RCC 7860 (cell line): ENCODE measurements around the gene PPIE.
"Not testable (repeated sequence)": the region's sequence is repeated elsewhere in the genome, so short reads cannot be mapped to it uniquely, and the experiment has no call there.

Experiments
- DNase-seq: peaks from one replicate; pipeline ENCODE4 v3.0.0-alpha.2; 2015; ENCODE audit warnings: low spot score
- FAIRE-seq: peaks from 2 replicates; lab custom pipeline; 2012; peaks lifted over from hg19 to GRCh38; lab: Jason Lieb, UNC

The PPIE gene

DNA sequence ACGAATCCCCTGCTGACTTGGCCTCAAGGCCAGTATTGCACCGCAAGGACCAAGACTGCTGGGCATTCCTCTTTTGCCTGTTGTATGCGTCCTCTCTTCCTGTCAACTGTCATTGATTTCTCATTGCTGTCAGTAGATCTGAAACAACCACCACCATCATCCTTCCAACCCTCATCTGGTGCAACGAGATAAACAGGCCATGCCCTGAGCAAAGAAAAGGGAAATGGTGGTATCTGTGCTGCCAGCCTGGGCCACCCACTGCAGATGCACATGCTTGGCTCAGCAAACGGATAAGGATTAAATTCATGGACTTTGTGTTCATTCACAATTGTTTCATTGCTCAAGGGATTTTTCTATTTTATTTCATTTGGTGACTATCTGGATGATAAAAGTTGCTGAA, 18.8 kb downstream of the PPIE start:
- no peak for DNase-seq
- FAIRE-seq, result no peak

DNA sequence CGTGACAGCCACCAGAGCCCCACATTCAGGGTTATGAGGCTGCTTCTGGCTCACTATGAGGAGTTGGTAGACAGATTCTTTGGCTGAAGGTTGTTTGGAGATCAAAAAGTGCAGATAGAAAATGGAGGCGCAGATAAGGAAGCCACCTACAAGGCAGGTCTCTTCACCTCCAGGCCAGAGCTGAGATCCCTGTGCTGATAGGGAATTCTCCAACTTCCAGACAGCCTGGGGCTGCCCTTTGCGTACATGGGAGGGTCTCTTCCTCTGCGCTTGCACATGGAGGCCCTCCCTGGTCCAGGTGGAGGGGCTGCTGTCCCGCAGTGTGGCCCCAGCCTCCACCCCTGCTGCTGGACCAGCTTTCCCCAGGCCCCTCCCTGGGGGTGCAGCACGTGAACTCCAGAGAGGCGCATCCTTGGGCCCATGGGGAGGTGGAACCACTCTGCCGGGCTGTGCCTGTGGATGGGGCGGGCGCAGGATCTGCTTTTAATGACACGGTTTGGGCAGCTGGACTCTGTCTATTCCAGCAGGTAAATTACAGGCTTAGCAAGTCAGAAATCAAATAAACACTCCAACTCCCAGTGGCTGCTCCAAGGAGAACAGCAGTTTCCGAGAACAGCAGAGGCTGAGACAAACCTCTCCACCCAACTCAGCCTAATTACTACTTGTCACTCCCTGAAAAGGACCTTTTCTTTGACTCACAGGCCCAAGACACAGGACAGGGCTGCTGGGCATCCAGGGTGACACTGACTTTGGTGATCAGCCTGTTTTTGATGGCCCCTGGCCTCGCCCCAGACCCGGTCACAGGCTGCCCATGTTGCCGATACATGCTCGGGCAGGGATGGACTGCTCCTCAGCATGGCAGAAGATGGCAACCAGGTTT, 20.1 kb downstream of the PPIE start:
- FAIRE-seq, result no peak
- DNase-seq, result no peak

GRCh38 chr1:39759436-39759726, 20.7 kb downstream of the PPIE start:
- FAIRE-seq, result no peak
- no peak for DNase-seq

- DNase-seq (no peak), FAIRE-seq (no peak)
Observed at GRCh38 chr1:39760074-39761008, 21.7 kb downstream of the PPIE start.

GRCh38 chr1:39761016-39761415, 22.3 kb downstream of the PPIE start:
- no peak for DNase-seq
- FAIRE-seq, result no peak

DNA sequence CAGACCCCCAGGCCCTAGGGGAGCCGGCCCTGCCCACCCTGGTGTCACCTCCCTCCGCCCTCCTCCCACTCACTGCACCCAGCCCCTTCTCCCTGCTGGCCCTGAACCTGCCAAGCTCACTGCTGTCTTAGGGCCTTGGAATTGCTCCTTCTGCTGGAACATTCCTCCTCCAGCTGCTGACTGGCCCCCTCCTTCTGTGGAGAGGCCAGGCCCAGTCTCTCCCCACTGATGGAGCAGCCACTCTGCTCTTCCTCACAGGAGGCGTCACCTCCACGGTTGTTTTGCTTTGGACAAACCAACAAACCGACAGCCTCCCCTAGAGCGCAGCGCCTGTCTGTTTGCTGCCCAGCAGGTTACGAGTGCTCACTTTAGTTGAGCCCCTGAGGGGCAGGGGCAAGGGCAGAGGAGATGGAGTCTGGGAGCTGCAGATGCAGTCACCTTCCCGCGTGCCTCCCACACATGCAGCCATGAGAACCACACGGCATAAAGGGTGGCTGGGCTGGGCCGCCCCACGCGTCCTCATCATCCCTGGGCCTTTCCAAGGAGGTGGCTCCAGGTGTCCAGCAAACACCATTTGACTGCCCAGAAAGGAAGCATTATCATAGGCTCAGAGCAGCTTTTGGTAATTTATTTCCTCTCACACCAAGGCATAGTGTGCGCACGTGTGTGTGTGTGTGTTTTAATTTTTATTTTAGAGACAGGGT, 23.0 kb downstream of the PPIE start:
- FAIRE-seq, result no peak
- no peak for DNase-seq

DNA sequence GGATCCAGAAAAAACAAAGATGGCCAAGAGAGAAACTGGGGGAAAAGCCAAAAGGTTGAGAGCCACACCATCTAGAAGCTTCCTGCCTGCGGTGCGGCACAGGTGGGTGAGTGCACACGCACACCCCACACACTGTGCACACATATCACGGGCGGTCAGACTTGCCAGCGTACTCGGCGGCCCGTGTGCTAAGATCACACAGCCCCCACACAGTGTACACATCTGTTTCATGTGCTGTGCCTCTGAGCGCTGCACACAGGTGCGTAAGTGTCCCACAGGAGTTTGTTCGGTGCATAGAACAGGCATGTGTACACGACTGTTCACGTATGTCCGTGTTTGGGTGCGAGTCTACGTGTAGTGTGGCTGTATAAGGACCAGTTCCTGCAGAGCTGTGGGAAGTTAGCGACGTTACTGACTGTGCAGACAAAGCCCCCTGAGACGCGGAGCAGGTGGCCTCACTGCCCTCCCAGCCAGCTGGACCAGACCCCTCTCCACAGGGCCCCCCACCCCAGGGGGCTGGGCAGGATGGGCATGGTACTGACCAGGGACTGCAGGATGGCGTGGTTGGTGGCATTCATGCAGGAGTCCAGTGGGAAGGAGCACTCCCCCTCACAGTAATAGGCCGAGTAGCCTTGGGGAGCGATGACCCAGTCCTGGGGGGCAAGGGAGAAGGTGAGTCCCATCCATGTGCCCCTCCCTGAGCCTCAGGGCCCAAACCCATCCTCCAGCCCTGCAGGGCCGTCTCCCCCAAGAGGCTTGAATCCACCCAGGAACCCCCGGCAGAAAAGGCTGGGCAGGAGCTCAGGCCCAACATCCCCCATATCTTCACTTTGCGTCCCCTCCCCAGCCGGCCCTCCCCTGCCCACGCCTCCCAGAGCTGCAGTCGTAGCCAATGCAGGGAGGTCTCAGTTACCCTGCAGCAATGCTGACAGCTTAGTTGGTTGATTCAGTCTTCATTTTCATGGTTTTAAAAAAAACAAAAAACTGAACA, 24.2 kb downstream of the PPIE start:
- no peak for FAIRE-seq

GRCh38 chr1:39763619-39764374, 25.1 kb downstream of the PPIE start:
- DNase-seq, FAIRE-seq: not testable (repeated sequence)

More for the DNA sequence above, 24.2 kb downstream of the PPIE start:
- no peak for DNase-seq

- FAIRE-seq, DNase-seq: not testable (repeated sequence)
Observed at GRCh38 chr1:39764512-39764911, 25.8 kb downstream of the PPIE start.

DNA sequence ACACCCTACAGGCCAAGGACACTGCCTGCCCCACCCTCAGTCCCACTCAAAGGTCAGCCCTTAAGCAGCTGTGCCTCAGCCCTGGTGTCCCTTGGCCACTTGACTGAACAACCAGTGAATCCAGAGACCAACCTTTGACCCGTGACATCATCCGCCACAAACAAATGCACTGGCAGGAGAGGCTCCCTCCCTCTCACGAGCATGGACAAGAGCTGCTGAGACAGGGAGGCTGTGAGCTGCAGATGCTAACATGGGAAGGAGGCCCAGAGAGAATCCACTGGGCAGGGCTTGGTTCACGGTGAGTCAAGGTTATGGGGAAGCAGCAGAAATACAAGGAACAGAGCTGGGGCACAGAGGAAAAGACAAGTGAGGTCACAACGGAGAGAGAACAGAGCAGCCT, 27.8 kb downstream of the PPIE start:
- not testable (repeated sequence) for FAIRE-seq, DNase-seq

DNA sequence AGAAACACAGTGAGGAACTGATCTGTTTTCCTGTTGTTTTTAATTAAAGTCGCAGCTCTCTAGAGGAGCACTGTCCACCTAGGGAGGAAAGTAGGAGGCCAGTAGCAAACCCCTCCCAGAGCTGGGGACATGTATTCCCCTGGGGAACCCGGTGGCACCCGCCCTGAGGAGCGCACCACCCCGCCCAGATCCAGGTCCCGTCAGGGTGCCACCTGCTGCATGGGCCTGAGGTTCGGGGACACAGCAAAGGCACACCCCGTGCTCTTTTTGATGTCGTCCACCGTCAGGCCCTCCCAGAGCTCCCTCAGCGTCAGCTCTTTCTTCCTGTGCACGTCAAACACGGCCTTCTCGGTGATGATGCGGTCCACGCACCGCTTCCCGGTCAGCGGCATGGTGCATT, 30.8 kb downstream of the PPIE start:
- not testable (repeated sequence) for FAIRE-seq, DNase-seq

DNA sequence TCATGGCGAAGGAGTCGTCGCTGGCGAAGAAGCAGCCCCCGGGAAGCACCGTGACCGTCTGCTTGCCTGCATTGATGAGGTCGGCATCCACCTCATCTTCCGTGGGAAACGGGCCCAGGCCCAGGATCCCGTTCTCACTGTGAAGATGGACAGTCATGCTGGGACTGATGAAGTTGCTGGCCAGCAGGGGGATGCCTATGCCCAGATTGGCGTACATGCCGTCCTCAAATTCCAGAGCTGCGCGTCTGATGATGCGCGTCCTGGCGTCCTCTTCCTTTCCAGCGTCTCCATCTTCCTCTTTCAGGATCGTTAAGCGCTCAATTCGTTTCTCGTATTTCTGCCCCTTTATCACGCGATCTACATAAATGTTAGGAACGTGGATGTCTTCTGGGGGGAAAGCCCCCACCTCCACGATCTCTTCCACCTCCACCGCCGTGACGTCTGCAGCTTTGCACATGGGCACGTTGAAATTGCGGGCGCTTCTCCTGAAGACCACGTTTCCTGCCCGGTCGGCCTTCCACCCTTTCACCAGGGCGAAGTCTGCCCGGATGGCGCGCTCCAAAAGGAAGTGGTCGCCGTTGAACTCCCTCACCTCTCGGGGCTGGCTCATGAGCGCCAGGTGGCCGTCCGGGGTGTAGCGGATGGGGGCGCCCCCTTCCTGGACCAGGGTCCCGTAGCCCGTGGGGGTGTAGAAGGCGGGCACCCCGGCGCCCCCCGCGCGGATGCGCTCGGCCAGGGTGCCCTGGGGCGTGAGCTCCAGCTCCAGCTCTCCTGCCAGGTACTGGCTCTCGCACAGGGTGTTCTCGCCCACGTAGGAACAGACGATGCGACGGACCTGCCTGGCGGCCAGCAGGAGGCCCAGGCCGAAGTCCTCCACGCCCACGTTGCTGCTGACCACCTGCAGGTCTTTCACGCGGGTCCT, 31.7 kb downstream of the PPIE start:
- not testable (repeated sequence) for DNase-seq, FAIRE-seq

DNA sequence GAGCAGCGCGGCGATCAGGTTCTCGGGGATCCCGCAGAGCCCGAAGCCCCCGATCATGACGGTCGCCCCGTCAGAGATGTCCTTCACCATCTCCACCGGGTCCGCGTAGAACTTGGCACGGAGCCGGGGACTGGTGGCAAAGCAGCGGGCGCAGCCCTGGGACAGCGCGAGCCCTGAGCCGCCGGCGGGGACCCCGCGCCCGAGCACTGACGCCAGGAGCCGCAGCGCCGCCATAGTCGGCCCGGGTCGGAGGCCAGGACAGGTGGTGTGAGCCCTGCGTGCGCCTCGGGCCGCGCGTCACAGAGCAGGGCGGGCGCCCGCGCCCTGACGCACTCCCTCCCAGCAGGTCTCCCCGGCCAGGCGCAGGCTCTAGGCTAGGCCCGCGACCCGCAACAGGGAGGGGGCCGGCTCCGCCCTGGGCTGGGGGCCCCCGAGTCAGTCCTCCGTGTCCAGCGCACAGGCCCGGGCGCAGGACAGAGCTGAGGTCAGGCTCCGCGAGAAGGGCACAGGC, 32.4 kb downstream of the PPIE start, which contains the start of gene OXCT2:
Gene OXCT2 (minus strand): TSS at position 327 of the 511 bp plus-strand sequence. CDS start 93 bp downstream, at position 234.
- not testable (repeated sequence) for FAIRE-seq, DNase-seq

GRCh38 chr1:39773369-39773979, 34.8 kb downstream of the PPIE start:
- DNase-seq, FAIRE-seq: not testable (repeated sequence)

- FAIRE-seq, DNase-seq: not testable (repeated sequence)
Observed at GRCh38 chr1:39775141-39775540, 36.5 kb downstream of the PPIE start.

- not testable (repeated sequence) for DNase-seq, FAIRE-seq
Observed at GRCh38 chr1:39775676-39776399, 37.2 kb downstream of the PPIE start.

GRCh38 chr1:39776400-39776713, 37.7 kb downstream of the PPIE start:
- DNase-seq, result no peak
- FAIRE-seq, result no peak
